Daoy (cell line): Measurements from ENCODE around the gene UBE2N. TPM values are rescaled to one million over a fixed set of nuclear protein-coding genes. Genes with fewer than 3 reads are reported as not detected.
"Not testable (repeated sequence)": the region's sequence is repeated elsewhere in the genome, so short reads cannot be mapped to it uniquely, and the experiment has no call there.

ENCODE experiments used
- DNase-seq: peaks from one replicate; pipeline ENCODE4 v3.0.0-alpha.2; 2015; ENCODE audit warnings: low read depth
- total RNA-seq: library from RNA; depleted of rRNA; stranded (reverse); fragments of >200 nt; shearing (Covaris generic); gene quantifications from 2 replicates; pipeline ENCODE4 v1.2.3, GENCODE V29; 2014

Gene UBE2N
- total RNA-seq, 1 experiment from 2014 or later: 130 TPM

DNA sequence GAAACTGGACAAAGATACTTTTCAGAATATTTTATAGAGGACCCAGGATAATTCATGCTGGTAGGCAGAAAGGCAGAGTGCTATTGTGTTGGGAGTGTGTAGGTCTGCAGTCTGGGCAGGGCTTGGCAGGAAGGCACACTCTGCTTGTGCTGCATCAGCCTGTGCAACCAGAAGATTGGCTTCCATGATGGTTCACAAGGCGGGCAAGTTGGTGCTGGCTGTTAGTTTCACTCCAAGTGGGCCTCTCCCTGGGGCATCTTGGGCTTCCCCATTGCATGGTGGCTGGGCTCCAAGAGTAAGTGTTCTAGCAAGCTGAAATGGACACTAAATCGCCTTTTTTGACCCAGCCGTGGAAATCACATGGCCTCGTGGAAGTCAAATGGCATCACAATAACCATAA, 1.8 kb upstream of the UBE2N start:
- no peak for DNase-seq

DNA sequence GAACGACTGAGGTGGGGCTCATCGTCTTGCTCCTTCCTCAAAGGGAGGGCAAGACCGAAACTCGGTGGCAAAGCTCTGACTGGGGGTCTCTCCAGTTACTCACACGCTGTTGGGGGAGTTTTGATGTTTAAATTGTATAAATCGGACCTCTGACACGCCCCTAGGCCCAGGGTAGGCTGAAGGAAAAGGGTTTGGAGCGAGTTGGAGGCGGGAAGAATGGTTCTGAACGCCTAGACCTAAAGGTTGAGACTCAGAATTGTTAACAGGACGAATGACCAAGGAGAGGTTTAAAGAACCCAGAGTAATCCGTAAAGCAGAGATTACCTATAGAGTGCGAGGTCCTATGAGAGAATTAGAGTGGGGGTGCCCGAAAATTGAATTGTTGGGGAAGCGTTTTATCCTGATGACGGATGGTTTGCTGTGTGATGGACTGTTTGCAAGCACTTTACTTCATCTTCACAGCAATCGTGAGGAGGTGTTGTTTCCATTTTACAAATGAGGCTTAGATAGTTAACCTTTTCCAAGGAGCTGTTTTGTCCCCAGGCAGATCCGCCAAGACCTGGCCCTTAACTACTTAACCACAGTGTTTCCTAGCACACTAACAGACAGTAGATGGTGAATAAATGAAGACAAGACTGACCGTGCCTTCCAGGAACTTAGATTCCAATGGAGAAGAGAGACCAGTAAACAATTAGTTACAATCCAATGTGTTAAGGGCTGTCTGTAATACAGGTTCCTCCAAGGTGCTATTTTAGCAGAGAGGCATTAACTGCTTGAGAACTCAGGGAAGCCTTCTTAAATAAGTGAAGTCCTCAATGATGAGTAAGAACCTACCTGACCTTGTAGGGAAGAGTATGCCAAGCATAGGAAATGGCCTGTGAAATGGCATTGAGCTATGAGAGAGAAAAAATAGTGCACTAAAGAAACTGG, 929 bp upstream of the UBE2N start:
- peak; percentile 4 for DNase-seq

DNA sequence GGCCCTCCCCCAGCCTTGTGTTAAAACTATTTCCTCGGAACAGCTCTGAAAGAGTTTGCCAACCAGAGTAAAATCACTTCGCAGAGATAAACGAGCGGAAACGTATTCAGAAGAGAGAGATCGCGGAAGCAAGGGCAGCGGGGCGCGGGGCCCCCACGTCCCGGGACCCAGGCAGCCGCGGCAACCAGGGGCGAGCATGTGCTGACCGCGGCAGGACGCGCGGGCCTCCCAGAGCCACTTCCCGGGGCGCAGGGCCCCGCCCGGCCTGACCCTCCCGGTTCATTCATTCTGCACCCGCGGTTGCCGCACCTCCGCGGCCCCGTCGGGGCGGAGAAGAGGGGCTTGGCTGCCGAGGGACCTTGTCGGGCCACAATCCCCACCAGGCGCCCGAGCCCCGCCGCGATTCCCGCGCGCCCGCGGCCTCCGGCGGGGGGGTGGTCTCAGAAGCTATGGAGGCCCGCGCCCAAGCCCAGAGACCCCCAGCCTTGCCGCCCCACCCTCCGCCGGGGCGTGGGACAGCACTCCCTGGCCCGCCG, 598 bp downstream of the UBE2N start:
- peak; percentile 40 for DNase-seq

DNA sequence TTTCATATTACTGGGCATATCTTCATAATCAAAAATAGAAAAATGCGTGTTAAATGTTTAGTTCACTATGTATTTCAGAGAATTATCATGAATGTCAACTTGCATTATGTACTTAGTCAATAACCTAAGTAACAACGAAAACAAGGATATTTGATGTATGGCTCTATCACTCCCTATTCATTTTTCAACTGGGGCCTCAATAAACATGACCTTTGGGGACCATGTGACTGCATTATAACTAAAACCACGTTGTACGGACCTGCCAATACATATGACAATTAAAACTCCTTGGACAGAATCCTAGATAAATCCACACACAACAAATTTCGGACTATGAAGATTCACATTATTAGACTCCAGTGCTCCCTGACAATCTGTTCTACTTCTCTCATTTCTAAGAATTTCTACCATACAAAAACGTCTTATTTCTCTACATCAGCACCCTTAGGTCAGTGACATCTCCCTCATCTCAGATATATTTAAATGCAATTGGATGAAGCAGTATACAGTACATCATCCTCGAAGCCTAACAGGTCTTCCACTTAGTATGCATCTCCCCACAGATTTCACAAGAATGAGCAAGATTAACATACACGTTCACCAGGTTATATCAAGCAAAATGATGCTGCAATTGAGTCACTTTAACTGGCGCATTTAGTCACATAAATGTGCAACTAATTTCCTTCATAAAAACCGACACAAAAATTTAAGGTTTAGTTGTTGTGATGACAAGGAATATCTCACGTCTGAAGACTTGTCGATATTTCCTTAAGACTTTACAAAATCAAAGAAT, 1.5 kb downstream of the UBE2N start:
- no peak for DNase-seq

DNA sequence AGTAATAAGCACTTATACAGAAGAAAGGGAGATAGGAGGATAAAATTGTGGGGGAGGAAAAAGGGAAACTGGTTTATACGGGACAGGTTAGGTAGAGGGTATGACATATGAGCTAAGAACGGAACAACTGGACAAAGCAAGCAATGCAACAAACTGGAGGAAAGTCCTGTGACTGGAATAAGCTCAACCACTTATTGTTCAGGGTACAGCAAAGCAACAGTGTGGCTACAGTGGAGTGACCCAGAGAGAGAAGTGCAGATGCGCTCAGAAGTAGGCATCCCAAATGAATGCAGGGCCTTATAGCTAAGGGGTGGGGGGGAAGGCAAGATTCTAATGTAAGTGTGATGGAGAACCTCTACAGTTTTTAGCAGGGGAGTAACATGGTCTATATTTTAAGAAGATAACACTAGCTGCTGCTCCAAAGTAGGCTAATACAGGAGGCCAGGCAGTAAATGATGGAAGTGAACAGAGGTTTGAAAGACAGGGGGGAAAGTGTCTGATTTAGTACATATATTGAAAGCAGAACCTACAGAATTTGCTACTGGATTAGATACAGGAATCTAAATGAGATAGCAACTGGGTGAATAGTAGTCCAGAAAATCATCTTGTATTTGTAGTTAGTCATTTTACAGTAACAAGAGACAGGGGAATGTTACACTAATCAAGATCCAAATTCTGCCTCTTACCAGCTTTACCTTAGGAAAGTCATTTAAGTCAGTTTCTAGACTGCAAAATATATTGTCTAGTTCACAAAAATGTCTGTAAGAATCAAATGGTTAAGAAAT, 3.3 kb downstream of the UBE2N start:
- no peak for DNase-seq

DNA sequence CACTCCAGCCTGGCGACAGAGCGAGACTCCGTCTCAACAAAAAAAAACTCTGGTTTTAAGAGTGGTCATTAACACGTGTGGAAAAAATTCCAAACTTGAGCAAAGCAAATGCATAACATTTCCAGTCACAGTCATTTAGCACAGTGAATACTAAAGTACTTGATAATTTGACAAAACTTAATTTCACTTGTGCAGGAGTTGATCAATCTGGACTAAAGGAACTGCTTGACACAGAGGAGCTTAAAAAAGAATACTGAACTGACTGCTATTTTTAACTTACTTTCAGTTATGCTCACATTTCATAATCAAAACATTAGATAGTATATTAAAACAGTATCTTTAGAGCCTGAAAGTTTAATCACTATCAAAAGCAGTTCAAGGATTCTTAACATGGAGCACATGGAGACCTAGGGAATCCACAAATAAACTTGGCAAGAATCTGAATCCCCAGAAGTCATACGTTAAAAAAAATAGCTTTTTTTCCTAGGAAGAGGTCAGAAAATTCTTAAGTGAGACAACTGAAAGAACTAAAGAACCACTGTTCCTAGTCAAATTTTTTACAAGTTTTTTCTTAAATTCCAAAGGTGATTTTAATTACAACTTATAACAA, 7.4 kb downstream of the UBE2N start:
- DNase-seq: no peak

DNA sequence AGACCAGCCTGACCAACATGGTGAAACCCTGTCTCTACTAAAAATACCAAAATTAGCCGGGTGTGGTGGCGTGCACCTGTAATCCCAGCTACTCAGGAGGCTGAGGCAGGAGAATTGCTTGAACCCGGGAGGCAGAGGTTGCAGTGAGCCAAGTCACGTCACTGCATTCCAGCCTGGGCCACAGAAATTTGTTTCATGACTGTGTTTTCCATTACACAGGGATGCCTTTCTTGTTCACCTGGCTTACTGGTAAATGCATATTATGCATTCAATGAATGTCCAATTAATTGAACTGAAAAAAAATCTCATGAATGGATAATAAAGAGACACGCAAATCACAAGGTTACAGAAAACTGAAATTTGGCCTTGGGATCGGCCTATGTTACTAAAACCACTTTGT, 9.7 kb downstream of the UBE2N start:
- not testable (repeated sequence) for DNase-seq

DNA sequence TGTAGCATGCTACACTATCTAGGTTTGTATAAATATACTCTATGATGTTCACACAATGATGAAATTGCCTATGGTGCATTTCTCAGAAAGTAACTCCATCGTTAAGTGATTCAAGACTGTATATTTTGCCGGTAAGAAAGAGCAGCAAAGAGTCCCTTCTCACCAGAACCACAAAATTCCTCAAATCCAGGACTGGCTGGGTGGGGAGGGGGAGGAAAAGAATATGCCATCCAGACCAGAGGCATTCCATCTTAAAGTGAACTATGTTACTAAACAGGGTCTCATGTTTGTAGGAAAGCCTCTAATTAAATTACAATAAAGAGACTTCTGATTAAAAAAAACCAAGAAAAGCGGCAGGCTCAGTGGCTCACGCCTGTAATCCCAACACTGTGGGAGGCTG, 11.5 kb downstream of the UBE2N start:
- no peak for DNase-seq

DNA sequence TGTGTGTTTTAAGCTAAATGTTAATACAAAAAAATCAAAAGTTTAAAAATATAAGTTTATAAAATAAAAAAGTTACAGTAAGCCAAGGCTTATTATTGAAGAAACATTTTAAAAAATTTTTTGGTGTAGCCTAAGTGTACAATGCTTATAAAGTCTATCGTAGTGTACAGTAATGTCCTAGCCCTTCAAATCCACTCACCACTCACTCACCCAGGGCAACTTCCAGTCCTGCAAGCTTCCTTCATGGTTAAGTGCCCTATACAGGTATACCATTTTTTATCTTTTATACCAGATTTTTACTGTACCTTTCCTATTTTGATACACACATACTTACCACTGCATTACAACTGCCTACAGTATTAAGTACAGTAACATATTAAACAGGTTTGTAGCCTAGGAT, 11.9 kb downstream of the UBE2N start:
- no peak for DNase-seq

DNA sequence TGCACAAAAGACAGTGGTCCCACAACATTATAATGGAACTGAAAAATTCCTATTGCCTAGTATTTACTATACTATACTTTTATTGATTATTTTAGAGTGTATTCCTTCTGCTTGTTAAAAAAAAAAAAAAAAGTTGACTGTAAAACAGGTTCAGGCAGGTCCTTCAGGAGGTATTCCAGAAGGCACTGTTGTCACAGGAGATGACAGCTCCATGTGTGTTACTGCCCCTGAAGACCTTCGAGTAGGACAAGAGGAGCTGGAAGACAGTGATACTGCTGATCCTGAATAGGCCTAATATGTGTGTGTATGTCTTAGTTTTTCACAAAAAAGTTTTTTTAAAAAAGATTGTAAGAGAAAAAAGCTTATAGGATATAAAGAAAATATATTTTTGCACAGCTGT, 12.3 kb downstream of the UBE2N start:
- no peak for DNase-seq

DNA sequence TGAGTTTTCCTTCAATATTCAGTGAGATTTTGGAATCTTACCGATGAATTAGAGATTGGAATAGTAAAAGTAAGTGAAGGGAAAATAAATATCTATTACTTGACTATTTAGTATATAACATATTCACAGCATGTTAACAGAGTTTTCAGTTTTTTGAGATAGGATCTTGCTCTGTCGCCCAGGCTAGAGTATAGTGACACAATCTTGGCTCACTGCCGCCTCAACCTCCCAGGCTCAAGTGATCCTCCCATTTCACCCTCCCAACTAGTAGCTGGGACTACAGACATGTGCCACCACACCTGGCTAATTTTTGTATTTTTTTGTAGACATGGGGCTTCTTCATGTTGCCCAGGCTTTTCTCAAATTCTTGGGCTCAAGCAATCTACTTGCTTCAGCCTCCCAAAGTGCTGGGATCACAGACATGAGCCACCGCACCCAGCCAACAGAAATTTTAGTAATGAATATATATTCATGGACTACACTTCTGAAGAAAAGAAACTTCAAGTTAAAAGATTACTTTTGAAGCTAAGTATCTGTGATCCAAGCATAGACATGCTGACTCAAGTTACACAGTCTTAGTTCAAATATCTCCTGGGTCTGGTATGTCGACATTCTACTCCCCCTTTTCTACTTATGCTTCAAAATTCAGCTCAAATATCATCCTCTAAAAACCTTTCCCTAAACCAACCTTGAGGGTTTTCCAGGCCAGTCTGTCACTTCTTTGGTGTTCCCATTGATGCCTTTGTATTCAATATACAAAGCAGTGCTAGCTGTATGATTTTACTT, 13.8 kb downstream of the UBE2N start:
- no peak for DNase-seq

DNA sequence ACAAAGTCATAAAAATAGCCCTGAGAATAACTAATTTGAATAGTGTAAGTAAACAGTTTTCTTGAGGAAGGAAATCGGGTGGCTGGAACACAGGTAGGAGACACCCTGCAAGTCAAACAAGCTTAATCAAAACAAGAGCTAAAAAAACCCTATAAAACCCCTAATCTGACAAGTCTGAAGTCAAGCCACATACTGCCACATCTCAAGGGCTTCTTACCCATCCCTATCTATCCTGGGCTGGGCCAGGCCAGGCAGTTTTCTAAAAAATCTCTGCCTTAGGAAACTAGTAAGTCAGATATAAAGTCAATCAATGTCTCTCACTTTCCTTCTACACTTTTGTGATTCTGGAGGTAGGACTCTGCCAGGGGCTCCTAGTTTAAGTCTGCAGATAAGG, 15.3 kb downstream of the UBE2N start:
- no peak for DNase-seq

DNA sequence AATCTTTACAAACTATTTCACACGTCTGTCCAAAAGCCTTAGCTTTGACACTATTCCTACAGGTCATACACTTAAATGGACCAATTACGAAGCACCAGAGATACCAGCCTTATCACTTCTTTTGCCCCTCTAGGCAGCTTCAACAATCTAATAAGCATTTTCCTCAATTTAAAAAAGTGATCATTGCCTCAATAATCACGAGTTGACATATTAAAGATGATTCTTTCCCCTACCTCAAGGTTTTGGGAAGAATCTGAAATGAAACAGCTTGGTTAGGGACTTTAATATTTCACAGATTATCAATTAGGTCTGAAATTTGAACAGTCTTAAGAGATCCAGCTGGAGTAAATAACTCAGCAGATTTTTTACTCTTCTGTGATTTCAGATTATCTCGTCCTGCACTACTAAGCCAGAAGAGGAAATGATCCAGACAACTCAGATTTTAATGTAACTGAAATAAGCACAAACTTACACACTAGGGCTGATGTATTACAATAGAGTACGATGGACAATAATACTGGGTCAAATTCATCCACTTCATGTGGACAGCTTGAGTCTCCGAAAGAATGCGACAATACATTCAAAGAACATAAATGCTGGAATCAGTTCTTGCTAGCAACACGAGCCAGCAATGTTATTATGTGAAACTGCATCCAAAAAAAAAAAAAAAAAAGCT, 15.9 kb downstream of the UBE2N start:
- no peak for DNase-seq

DNA sequence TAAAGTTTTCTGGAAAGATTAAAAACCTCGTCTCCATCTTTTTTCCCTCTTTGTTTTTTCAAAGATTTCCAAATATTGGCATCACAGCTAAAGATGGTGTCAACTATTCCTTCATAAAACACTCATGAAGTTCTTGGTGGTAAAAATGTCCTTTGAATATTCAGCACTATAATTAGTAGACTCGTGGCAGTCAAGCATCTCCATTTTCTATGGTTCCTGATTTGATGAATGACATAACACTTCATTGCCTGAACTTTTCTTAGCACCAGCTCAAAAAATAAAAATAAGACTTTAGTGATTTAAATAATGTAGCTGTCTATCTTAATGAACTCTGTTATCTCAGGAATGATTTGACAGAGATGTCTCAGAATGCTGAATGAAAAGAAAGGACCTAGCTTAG, 19.7 kb downstream of the UBE2N start:
- no peak for DNase-seq

DNA sequence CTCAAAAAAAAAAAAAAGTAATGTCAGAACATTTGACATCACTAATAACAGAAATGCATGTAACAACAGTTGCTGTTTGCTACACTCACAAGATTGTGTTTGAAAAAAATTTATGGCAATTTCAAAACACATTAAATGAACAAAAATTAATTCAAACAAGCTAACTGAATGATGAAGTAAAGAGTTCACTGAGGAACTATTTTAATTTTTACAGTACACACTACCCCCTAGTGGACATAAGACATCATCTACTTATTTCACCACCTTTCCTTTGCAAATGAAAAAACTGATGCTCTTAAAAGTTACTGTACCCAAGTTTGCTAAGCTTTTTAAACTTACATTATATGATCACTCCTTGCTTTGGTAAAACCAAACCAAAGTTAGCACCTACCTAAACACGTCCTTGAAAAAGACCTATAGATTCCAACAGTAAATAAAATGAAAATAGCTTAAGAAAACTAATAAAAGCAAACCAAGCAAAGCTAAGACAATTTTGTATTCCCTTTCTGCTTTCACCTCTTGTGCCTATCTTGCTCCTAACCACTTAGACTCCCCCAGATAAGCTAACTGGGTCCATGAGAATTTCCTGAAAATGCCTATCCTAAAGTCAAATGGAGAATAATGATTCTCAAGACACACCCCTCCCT, 22.2 kb downstream of the UBE2N start:
- no peak for DNase-seq

DNA sequence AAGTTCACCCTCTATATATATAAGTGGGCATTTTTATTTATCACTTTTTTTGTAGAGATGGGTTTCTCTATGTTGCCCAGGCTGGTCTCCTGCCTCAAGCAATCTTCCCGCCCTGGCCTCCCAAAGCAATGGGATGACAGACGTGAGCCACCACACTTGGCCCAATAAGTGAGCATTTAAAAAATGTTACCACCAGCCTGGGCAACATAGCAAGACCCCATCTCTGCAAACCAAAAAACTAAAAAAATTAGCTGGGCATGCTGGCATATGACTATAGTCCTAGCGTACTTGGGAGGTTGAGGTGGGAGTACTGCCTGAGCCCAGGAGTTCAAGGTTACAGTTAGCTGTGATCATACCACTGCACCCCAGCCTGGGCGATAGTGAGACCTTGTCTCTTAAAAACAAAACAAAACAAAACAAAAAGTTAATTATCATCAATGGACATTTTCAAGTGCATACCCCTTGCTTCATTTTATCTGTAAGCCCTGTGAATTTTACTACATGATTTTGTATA, 23.7 kb downstream of the UBE2N start:
- no peak for DNase-seq

DNA sequence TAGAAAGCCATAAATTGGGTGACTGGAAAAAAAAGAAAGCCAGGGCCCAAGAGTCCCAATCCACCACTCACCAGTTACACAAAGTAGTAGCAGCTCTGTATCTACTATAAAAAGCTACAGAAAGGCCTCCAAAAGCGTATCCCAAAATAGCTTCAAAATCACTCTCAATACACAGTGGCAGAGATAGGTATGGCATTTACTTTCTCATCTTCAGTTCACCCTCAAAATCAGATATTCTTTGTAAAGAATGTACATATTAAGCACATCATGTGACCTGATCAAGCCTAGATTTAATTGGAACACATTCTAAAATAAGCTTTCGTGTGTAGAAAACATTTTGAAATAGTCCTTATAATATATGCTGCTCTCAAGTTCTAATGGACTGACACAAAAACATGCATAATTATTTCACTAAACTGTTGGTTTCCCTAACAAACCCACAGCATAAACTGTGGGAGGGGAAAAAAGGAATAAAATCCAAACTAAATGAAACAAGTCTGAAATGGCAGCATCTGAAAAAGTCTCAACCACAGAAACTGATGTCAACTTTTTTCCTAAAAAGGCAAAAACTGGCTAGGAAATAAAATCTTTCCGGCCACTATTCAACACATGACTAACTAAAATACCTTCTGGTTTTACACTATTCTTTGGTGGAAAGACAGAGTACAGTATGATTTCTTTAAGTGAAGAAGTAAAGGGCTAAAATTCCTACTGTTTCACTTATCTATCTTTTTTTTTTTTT, 25.9 kb downstream of the UBE2N start:
- no peak for DNase-seq

DNA sequence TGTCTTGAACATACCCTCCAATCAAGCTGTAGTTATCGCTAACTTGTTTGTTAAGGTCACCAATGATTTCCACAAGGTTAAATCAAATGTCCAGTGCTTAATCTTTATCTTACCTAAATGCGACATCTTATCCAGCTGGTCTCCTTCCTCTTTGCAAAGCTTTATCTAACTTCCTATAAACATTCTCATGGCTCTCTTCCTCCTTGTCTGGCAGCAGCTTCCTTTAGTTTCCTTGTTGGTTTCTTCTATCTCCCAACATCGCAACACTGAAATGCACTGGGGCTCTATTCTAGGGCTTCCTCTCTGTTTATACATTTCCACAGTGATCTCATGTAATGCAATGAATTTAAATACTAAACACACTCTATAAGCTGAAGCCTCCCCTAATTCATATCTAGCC, 28.7 kb downstream of the UBE2N start:
- no peak for DNase-seq

DNA sequence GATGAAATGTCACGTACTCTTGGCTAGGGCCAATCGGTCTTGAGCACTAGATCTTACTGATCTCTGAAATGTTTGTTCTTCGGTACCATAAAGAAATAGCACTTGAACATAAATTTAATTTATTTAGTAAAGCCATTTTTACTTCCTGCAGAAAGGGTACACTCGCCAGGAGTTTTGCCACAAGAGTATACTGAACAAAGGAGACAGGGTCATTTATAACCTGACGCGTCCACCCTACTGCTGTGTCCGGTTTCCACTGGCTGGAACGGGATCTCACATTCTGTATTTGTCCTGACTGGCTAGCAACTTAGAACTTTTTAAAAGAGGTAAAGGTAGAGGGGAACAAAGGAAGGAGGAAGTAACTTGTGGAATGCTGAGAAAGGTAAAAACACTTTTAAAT, 29.4 kb downstream of the UBE2N start:
- not testable (repeated sequence) for DNase-seq
